GM21367 (cell line): Measurements from ENCODE around the gene L3MBTL3.
A peak's percentile ranks its signal among the peaks of the same experiment; 100 is the strongest.
"Not testable (repeated sequence)": the region's sequence is repeated elsewhere in the genome, so short reads cannot be mapped to it uniquely, and the experiment has no call there.

ENCODE experiments used
- ATAC-seq: cut with Tn5 transposase; IDR thresholded peaks from one replicate; pipeline ENCODE4 v1.9.1; 2021; ENCODE audit not compliant: unreplicated experiment

The L3MBTL3 gene

DNA sequence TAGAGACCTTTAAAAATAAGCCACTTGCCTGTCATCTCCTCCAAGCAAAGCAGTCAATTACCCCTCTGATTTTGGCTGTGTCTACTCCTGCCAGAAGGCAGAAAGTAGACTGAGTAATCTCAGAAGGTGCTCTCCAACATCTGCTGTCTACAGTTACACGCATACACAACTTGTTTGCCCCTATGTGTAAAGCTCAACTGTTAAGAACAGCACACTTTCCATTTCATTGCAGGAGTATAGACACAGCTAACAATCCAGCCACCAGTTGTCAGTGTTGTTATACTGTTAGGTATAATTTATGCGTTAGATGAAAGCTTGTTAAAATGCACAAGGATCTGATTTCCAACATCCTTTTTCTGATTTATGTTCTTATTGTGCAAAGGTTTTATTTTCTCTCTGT, 116.2 kb downstream of the L3MBTL3 start:
- ATAC-seq: no peak

DNA sequence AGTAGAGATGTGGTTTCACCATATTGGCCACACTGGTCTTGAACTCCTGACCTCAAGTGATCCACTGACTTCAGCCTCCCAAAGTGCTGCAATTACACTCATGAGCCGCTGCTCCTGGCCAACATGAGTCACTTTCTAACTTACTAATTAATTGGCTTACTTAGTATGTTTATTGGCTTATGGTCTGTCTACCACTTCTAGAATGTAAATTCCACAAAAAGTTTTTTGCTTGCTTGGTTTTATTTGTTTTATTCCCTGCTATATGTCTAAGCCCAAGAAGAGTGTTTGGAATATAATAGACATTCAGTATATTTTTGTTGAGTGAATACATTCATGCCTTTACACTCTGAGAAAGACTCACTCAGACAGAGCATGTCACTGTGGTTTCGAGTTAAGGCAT, 118.4 kb downstream of the L3MBTL3 start:
- no peak for ATAC-seq

DNA sequence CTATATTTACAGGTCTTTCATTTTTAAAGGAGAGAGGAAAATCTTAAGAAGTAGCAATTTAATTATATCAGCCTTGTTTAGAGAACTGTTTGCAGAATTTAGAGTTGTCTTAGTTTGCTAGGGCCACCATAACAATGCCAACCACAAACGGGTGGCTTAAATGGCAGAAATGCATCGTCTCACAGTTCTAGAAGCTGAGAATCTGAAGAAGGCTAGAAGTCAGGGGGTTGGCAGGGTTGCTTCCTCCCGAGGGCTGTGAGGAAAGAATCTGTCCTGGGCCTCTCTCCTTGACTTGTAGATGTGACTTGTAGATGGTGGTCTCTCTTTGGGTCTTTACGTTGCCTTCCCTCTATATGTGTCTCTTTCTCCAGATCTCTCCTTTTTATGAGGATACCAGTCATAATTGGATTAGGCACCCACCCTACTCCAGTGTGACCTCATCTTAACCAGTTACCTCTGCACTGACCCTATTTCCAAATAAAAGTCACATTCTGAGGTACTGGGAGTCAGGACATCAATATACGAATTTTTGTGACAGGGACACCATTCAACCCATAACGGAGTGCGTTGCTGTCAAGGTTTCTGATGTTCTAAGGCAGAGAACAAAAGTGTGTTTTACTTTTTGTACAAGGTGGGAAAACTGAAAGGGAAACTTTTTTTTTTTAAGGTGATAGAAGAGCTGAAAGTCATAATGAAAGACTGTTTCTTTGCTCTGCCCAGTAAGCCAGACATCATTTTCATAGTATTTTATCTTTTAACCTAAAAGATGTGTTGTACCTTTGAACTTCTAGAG, 119.9 kb downstream of the L3MBTL3 start:
- ATAC-seq: peak; percentile 78

DNA sequence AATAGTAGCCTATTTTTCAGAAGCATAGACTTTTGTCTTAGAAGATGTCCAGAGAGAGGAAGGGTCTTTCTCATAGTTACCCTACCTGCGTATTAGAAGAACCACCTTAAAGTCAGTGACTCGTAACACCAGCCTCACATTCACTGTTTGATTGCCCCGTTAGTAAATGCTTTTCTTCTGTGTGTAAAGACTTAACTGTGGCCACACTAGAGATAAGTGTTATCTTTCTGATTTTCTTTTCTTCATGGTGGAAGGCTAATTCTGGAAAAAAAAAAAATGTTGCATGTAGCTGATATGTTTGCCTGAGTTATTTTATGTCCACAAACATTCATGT, 120.5 kb downstream of the L3MBTL3 start:
- ATAC-seq: peak; percentile 41

DNA sequence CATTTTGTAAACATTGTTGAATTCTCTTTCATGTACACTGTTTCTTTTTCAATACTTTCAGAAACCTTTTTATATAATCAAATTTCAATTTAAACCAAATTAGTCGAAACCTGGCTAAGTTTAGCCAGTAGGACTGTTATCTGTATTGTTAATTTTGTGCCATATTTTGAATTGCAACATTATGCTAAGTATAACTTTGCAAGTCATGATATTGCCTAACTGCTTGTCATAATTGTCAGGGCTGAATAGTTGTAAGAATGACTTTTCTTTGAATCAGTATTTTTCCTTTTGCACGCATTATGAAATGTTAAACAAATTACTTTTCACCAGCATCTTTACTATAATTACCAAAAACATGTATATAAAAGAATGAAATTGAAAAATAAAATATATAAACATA, 121.7 kb downstream of the L3MBTL3 start:
- no peak for ATAC-seq

DNA sequence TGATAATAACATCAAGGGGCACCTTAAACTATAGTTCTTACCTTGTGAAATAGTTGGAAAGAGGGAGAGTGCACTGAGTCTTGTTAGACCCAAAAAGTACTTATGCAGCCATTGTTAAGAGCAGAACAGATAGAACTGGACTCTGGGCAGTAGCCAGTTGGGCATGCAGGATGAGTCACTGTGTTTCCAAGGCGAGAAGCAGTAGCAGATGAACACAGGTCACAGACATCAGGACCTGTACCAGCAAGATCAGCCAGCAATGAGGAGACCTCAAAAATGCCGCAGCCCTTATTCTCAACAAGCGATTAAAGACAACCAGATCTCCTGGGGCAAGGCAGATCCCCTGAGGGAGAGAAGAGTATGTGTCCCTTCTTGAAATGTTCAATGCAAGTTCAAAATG, 125.3 kb downstream of the L3MBTL3 start:
- ATAC-seq: no peak

DNA sequence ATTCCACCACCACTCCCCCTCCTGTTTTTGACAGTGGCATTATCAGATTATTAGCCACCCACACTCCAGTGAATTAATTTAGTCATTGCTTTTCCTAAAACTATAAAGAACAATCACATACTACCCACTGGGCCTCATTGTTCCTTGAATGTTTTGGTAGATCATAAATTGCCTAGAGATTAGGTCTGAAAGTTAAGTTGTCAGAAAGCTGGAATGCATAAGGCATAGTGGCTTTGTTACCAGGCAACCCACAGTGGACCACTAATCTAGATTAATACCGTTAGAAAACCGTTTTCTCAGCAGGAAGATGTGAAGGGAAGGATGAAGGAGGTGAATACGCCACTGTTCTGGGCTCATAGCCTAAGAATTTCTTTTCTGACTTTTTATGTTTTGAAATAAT, 128.7 kb downstream of the L3MBTL3 start:
- ATAC-seq: no peak

DNA sequence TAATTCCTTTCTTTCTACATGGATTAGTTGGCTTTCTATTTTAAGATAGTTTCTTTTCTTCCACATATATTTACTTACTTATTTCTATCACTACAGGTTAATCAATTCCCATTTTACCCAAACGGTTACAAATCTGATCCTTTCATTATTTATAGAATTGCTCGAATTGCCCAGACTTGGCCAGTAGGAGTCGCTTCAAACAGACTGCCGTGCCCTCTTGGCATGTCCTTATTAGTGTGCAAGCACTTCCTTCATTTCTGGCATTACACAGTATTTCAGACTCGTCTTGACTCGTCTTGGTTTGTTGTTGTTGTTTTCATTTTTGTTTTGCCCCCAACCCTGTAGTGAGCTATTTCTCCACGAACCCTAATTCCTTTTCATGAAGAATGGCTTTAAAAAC, 129.8 kb downstream of the L3MBTL3 start:
- ATAC-seq: no peak

DNA sequence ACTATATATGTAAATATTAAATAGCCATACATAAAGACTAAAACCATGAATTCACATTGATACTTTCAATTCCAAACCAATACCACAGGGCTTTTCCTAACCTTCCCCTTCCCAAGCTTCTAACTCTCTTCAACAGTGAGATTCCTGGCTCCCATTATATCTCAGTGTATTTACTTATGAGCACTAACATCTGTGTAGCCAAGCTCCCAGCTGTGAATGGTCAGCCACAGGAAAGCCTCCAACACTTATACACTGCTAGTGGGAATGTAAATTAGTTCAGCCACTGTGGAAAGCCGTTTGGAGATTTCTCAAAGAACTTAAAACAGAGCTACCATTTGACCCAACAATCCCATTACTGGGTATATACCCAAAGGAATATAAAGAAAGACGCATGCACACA, 130.6 kb downstream of the L3MBTL3 start:
- not testable (repeated sequence) for ATAC-seq

DNA sequence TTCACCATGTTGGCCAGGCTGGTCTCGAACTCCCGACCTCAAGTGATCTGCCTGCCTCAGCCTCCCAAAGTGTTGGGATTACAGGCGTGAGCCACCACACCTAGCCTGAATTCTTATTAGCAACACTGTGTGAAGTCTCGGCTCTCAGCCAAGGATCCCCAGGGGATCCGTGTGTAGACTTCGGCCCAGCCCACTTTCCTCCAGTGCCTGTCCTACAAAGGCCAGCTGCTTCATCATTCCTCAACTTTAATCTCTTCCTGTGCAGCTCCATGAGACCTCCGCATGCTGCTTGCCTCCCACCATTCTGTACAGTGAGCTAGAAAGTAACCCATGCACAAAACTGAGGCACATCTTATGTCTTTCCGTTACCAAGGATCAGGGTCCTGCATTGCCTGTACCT, 132.5 kb downstream of the L3MBTL3 start:
- no peak for ATAC-seq

DNA sequence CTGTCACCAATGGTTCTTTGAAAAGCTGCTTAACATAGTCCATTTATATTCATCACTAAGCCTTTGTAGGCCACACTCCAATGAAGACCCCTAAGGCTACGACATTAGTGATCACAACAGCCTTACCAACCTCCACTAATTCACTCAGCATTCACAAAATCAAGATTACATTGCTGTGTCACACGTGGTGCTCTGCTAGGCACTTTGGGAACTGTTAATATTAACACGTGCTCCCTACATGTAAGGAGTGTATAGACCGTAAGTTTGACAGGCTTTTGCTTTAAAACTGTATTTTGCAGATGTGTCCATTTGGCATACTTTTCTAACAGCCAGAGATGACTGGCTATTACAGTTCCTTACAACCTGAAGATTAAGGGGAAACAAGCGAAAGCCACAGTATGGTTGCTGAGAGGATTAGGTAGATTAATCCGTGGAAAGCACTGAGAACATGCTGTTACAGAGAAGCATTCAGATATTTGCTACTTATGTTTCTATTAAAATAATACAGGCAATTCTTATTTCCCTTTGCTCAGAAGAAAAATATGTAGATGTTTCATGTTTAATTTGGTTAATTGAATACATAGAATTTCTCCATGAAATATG, 134.6 kb downstream of the L3MBTL3 start:
- no peak for ATAC-seq

DNA sequence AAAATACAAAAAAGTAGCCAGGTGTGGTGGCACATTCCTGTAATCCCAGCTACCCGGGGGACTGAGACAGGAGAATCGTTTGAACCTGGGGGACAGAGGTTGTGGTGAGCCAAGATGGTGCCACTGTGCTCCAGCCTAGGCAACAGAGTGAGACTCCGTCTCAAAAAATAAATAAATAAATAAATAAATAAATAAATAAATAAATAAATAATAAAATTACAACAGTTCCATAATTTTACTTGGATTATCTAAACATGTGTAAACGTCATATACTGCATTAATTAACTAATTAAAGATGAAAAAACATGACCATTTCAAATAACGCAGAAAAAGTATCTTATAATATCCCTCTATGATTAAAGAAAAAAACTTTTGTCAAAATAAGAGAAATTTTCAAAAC, 138.5 kb downstream of the L3MBTL3 start:
- no peak for ATAC-seq

DNA sequence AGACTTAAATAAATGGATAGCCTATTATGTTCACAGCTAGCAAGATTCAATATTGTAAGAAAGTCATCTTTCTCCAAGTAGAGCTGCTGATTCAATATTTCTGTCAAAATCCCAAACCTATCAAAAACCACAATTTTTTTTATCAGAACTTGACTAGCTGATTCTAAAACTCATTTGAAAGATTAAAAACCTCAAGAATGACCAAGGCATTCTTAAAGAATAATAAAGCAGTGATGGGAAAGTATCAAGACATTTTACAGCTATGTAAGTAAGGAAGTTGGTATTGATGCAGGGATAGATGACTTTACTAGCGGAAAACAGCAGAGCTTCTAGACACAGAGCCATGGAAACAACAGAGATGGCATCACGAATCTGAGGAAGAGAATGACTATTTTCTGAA, 139.7 kb downstream of the L3MBTL3 start:
- ATAC-seq: no peak

DNA sequence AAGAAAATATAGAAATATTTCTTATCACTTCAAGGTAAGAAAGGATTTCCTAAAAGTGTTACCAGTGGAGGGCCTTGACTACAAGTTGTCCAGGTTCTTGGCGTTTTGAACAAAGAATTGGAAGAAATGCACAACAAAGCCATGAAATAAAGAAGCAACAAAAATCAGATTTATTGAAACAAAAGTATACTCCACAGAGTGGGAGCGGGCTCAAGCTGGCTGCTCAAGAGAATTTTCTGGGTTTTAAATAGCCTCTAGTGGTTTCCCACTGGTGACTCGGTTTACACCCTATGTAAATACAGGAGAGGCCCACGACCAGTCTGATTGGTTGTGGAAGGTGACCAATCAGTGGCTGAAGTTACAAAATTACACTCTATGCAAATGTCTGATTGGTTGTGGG, 140.2 kb downstream of the L3MBTL3 start:
- no peak for ATAC-seq

DNA sequence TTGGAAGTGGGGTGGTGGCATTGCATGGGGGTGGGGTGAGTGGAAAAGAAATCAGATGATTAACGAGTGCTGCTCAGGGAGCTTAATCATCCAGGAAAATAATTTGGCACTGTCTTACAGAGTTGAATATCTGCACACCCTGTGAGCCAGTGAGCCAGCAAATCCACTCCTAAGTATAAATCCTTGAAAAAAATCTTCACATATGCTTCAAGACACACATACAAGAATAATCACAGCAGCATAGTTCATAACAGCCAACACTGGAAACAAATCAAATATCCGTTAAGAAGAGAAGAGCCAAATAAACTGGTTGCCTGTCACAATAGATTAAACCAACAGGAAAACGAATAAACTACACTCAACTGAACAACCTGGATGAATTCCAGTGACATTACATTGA, 141.6 kb downstream of the L3MBTL3 start:
- ATAC-seq: no peak

DNA sequence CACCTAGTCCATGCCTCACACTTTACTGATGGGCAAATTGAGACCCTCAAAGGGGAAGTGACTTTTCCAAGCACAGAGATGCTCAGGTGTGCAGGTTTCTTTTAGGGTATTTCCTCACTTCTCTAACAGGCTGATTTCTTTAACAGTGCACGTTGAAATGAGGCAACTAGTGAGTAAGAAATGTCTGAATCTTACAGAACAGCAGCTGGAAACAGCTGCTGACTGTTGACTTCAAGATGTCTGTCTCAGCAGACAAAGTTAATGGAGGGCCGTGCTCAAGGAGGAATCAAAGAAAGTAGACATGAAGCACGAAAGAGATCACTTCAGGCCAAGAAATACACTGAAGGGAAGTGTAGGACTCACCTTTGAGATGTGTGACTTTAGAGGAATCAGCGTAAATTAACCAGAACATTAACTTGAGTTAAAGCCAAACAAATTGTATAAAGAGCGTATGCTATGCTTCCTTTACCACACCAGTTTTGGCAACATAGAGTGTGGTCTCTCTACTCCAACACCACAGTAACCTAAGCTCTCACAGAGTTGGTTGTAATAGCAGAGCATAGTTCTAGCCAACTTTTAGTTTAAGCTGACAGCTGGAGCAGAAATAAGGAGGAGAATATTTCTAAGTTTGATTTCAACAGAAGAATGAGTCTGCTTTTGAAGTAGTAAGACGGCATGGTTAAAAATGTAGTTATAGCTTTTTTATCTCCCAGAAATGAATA, 143.5 kb downstream of the L3MBTL3 start:
- no peak for ATAC-seq

DNA sequence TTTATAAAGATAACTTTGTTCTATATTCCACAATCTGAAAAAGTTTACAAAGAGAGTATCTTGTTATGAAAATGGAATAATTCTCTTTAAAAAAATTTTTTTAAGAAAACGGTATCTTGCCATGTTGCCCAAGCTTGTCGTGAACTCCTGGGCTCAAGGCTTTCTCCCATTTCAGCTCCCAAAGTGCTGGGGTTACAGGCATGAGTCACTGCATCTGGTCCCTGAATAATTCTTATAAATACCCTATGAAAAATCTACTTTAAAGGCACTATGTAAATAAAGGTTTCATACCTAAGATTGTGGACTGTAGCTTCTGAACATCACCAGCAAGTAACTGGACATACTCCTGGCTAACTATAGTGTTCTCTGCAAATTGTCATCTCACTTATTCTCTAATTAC, 144.0 kb downstream of the L3MBTL3 start:
- no peak for ATAC-seq

DNA sequence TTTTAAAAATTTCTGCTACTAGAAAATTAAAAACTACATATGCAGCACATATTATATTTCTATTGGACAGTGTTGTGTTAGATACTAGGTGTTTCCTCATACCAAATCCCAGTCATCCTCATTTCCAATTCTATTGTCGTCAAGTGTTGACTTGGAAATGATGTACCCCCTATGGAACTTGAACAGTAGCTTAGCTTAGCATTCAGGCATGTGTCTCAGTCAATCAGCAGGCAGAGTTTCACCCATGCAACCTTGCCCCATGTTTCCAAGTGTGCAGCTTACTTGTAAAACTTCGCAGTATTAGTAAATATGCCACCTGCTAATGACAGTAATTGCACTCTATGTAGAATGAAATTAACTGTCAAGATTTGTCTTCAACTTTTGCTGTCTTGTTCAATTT, 144.9 kb downstream of the L3MBTL3 start:
- ATAC-seq: no peak

DNA sequence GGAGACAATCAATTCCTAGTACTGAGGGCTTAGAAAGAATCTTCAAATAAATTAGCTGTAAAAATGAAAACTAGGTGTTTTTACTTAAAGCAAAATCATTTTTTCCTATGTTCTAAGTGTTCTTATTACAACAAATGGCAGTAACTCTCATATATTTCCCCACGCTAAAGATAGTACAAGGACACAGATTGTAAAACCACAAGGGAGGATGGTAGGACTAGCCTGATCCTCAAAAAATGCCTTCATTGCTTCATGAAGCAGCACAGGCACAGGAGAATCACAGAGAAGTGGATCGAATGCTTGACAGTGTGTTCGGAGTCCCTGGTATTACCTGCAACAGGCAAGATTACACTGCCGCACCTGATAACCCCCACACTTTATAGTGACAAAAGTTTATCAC, 145.9 kb downstream of the L3MBTL3 start:
- no peak for ATAC-seq

DNA sequence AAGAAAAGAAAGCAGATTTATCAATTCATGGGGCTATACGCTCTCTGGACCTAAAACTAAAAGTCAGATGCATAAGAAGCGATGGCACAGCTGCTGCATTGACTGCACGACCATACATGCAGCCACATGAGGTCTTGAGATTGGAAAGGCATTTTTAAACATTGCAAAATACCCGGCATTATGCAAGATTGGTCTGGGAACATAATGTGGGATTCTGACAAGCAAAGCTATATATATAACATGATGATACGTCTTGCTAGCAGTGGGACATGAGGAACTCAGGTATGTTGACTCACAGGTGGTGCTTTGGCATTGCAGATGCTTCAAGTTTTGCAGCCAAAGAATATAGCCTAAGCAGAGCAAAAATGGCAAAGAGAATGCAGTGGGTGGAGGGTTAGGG, 149.3 kb downstream of the L3MBTL3 start:
- ATAC-seq: no peak

DNA sequence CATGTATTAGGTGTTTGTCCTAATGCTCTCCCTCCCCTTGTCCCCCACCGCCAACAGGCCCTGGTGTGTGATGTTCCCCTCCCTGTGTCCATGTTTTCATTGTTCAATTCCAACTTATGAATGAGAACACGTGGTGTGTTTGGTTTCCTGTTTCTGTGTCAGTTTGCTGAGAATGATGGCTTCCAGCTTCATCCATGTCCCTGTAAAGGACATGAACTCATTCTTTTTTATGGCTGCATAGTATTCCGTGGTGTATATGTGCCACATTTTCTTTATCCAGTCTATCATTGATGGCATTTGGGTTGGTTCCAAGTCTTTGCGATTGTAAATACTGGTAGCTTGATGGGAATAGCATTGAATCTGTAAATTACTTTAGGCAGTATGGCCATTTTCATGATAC, 151.8 kb downstream of the L3MBTL3 start:
- not testable (repeated sequence) for ATAC-seq

DNA sequence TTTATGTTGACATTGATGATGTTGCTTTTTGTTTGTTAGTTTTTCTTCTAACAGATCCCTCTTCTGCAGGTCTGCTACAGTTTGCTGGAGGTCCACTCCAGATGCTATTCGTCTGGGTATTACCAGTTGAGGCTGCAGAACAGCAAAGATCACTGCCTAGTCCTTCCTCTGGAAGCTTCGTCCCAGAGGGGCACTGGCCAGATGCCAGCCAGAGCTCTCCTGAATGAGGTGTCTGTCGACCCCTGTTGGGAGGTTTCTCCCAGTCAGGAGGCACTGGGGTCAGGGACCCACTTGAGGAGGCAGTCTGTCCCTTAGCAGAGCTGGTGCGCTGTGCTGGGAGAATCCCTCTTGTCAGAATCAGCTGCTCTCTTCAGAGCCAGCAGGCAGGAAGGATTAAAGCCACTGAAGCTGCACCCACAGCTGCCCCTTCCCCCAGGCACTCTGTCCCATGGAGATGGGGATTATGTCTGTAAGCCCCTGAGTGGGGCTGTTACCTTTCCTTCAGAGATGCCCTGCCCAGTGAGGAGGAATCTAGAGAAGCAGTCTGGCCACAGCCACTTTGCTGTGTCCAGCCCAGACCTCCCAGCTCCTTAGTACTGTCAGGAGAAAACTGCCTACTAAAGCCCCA, 155.1 kb downstream of the L3MBTL3 start:
- ATAC-seq: not testable (repeated sequence)
